WTC11 (cell line): ENCODE measurements around the gene RAB11FIP5. TPM values are rescaled to one million over a fixed set of nuclear protein-coding genes. Genes with fewer than 3 reads are reported as not detected.

Experiments
- ATAC-seq: fragments of 200-7000 bp; cut with Tn5 transposase; 2 replicates; pipeline ENCODE4 v1.10.0; 2021; ENCODE audit warnings: mild to moderate bottlenecking, moderate library complexity
- CTCF ChIA-PET: fragments of 300-600 bp; sonication (Branson Sonifier 250); formaldehyde crosslinking; loops from one replicate; lab custom pipeline; 2021; ENCODE audit warnings: antibody characterized with exemption; lab: Charles Lee
- POLR2A ChIA-PET: fragments of 350-600 bp; sonication (Branson Sonifier 250); formaldehyde crosslinking; loops from one replicate; lab custom pipeline; 2021; ENCODE audit warnings: antibody characterized with exemption; lab: Charles Lee
- DNase-seq: peaks from one replicate; pipeline ENCODE4 v3.0.0; 2021; ENCODE audit warnings: low spot score
- H3K27ac Mint-ChIP-seq: 2 replicates; pipeline ENCODE4 v1.8.0; 2021; ENCODE audit warnings: mixed read lengths
- H3K27me3 Mint-ChIP-seq: 2 replicates; pipeline ENCODE4 v1.8.0; 2021; ENCODE audit warnings: low read depth, mild to moderate bottlenecking, moderate library complexity, mixed read lengths
- H3K36me3 Mint-ChIP-seq: 2 replicates; pipeline ENCODE4 v1.8.0; 2021; ENCODE audit warnings: mixed read lengths
- H3K4me1 Mint-ChIP-seq: 2 replicates; pipeline ENCODE4 v1.8.0; 2022; ENCODE audit warnings: mixed read lengths
- H3K4me3 Mint-ChIP-seq: 2 replicates; pipeline ENCODE4 v1.8.0; 2021; ENCODE audit warnings: mild to moderate bottlenecking, moderate library complexity, mixed read lengths
- H3K9me3 Mint-ChIP-seq: 2 replicates; pipeline ENCODE4 v1.8.0; 2021; ENCODE audit warnings: mixed read lengths
- ARID4B ChIP-seq: sonication (generic); formaldehyde crosslinking; IDR thresholded peaks from 2 replicates; pipeline ENCODE4 v1.8.0; 2023; ENCODE audit warnings: missing genetic modification reagents, mild to moderate bottlenecking, borderline replicate concordance
- ATF2 ChIP-seq: sonication (generic); formaldehyde crosslinking; IDR thresholded peaks from 2 replicates; pipeline ENCODE4 v1.8.1; 2022; ENCODE audit warnings: low read depth, missing genetic modification reagents, borderline replicate concordance
- ATF6 ChIP-seq: sonication (generic); formaldehyde crosslinking; IDR thresholded peaks from 2 replicates; pipeline ENCODE4 v1.8.1; 2023; ENCODE audit warnings: mild to moderate bottlenecking, missing genetic modification reagents
- EMX1 ChIP-seq: fragments of 250-450 bp; sonication (Bioruptor Pico); IDR thresholded peaks from 2 replicates; pipeline ENCODE4 v1.8.0; 2021; ENCODE audit warnings: mild to moderate bottlenecking
- GABPB1 ChIP-seq: sonication (generic); formaldehyde crosslinking; IDR thresholded peaks from 2 replicates; pipeline ENCODE4 v1.8.1; 2023; ENCODE audit warnings: mild to moderate bottlenecking, missing genetic modification reagents
- IRF1 ChIP-seq: sonication (generic); formaldehyde crosslinking; IDR thresholded peaks from 2 replicates; pipeline ENCODE4 v1.8.0; 2023; ENCODE audit warnings: missing genetic modification reagents
- JAZF1 ChIP-seq: fragments of 250-450 bp; sonication (Bioruptor Pico); IDR thresholded peaks from 2 replicates; pipeline ENCODE4 v1.9.0; 2021; ENCODE audit warnings: moderate library complexity, mild to moderate bottlenecking, inconsistent platforms
- JUN ChIP-seq: sonication (generic); formaldehyde crosslinking; IDR thresholded peaks from 2 replicates; pipeline ENCODE4 v1.8.0; 2023; ENCODE audit warnings: mild to moderate bottlenecking, missing genetic modification reagents
- NR3C1 ChIP-seq: sonication (generic); formaldehyde crosslinking; conservative IDR thresholded peaks from 2 replicates; pipeline ENCODE4 v1.8.1; 2023; ENCODE audit warnings: low read depth, mild to moderate bottlenecking, missing genetic modification reagents
- ZNF219 ChIP-seq: sonication (generic); formaldehyde crosslinking; IDR thresholded peaks from 2 replicates; pipeline ENCODE4 v1.8.0; 2023; ENCODE audit warnings: missing genetic modification reagents, mild to moderate bottlenecking, borderline replicate concordance
- ZNF423 ChIP-seq: fragments of 250-450 bp; sonication (Bioruptor Pico); IDR thresholded peaks from 2 replicates; pipeline ENCODE4 v2.1.2; 2022; ENCODE audit warnings: mild to moderate bottlenecking, moderate library complexity
- ZNF671 ChIP-seq: fragments of 250-450 bp; sonication (Bioruptor Pico); IDR thresholded peaks from 2 replicates; pipeline ENCODE4 v1.8.0; 2021; ENCODE audit warnings: mild to moderate bottlenecking
- total RNA-seq: library from RNA; stranded (reverse); gene quantifications from 3 replicates; pipeline ENCODE4 v1.2.3, GENCODE V29; 2021
- TF ChIP-seq, protein P1 (sequence below): sonication (generic); formaldehyde crosslinking; IDR thresholded peaks from 2 replicates; pipeline ENCODE4 v1.8.1; 2023; ENCODE audit warnings: mild to moderate bottlenecking, missing genetic modification reagents, moderate library complexity
- TF ChIP-seq, protein P2 (sequence below): fragments of 200-600 bp; IDR thresholded peaks from 2 replicates; pipeline ENCODE4 v1.8.0; 2022; ENCODE audit warnings: antibody characterized with exemption
- TF ChIP-seq, protein P3 (sequence below): fragments of 250-450 bp; sonication (Bioruptor Pico); IDR thresholded peaks from 2 replicates; pipeline ENCODE4 v2.1.2; 2022; ENCODE audit warnings: mild to moderate bottlenecking, moderate library complexity

The RAB11FIP5 gene
- total RNA-seq, 1 experiment from 2014 or later, result 16.0 TPM

DNA sequence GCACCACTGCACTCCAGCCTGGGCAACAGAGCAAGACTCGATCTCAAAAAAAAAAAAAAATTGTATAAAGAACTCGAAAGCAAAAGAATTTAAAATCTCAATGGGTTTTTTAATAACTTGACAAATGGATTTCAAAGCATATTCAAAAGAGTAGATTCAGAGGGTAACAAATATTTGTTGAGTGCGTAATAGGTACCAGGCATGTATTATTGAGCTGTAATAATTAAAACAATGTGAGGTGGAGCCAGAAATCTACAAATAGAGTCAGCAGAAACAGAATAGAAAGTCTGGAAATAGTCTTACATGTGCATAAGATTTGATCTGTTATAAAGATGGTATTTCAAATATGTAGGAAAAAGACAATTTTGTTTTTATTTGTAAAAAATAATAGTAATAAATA, 19.1 kb upstream of the RAB11FIP5 start:
- POLR2A ChIA-PET, result no interaction called here
- CTCF ChIA-PET, result interaction anchor here (0.6 to 0.7 kb wide), 2 partner anchors 137 to 549 kb away, joined by 3 read pairs; no protein-coding TSS in a partner anchor
- Mint-ChIP-seq H3K27ac (no peak overlapping the region), H3K27me3 (peaks cover 8% of the 10 kb centered on the region), H3K4me3 (no peak overlapping the region), H3K4me1 (peaks cover 9% of the 10 kb centered on the region; the same call in 1 of the 2 replicates), H3K9me3 (peaks cover 3% of the 10 kb centered on the region; the same call in 1 of the 2 replicates), H3K36me3 (no peaks in the 10 kb centered on the region)
- no peak for ATAC-seq
- DNase-seq, result no peak
- TF ChIP-seq GABPB1 (CRISPR knock-in tag) (no peak), ZNF423 (CRISPR knock-in tag) (no peak), JAZF1 (CRISPR knock-in tag) (no peak), ATF2 (CRISPR knock-in tag) (no peak), JUN (CRISPR knock-in tag) (no peak)

DNA sequence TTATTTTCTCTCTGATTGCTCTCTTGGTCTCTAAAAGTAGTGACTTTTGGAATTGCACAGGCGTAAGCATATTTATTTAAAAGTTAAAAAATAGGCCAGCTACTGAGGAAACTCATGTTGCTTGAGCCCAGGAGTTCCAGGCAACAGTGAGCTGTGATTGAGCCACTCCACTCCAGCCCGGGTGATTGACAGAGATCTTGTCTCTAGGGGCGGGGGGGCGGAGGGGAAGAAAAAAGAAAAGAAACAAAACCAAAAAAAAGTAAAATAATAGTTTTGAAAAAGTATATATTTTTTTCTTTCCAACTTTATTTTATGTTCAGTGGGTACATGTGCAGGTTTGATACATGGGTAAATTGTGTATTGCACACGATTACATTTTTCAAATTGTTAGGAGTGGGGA, 18.0 kb upstream of the RAB11FIP5 start:
- no peak for ATAC-seq
- no peak overlapping the region for H3K4me3 Mint-ChIP-seq
- H3K27ac Mint-ChIP-seq, result no peak overlapping the region
- H3K36me3 Mint-ChIP-seq, result no peaks in the 10 kb centered on the region
- H3K27me3 Mint-ChIP-seq, result peaks cover 14% of the 10 kb centered on the region
- peaks cover 8% of the 10 kb centered on the region for H3K9me3 Mint-ChIP-seq
- no peak for DNase-seq
- peaks cover 9% of the 10 kb centered on the region; the same call in 1 of the 2 replicates for H3K4me1 Mint-ChIP-seq
- POLR2A ChIA-PET, result no interaction called here
- TF ChIP-seq ZNF219 (CRISPR knock-in tag), result no peak
- TF ChIP-seq EMX1, result no peak
- TF ChIP-seq, protein P1, sequence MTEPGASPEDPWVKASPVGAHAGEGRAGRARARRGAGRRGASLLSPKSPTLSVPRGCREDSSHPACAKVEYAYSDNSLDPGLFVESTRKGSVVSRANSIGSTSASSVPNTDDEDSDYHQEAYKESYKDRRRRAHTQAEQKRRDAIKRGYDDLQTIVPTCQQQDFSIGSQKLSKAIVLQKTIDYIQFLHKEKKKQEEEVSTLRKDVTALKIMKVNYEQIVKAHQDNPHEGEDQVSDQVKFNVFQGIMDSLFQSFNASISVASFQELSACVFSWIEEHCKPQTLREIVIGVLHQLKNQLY (CRISPR knock-in tag), result no peak
- TF ChIP-seq, protein P2, sequence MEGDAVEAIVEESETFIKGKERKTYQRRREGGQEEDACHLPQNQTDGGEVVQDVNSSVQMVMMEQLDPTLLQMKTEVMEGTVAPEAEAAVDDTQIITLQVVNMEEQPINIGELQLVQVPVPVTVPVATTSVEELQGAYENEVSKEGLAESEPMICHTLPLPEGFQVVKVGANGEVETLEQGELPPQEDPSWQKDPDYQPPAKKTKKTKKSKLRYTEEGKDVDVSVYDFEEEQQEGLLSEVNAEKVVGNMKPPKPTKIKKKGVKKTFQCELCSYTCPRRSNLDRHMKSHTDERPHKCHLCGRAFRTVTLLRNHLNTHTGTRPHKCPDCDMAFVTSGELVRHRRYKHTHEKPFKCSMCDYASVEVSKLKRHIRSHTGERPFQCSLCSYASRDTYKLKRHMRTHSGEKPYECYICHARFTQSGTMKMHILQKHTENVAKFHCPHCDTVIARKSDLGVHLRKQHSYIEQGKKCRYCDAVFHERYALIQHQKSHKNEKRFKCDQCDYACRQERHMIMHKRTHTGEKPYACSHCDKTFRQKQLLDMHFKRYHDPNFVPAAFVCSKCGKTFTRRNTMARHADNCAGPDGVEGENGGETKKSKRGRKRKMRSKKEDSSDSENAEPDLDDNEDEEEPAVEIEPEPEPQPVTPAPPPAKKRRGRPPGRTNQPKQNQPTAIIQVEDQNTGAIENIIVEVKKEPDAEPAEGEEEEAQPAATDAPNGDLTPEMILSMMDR, result no peak
- TF ChIP-seq ZNF671, result no peak
- CTCF ChIA-PET, result no interaction called here

DNA sequence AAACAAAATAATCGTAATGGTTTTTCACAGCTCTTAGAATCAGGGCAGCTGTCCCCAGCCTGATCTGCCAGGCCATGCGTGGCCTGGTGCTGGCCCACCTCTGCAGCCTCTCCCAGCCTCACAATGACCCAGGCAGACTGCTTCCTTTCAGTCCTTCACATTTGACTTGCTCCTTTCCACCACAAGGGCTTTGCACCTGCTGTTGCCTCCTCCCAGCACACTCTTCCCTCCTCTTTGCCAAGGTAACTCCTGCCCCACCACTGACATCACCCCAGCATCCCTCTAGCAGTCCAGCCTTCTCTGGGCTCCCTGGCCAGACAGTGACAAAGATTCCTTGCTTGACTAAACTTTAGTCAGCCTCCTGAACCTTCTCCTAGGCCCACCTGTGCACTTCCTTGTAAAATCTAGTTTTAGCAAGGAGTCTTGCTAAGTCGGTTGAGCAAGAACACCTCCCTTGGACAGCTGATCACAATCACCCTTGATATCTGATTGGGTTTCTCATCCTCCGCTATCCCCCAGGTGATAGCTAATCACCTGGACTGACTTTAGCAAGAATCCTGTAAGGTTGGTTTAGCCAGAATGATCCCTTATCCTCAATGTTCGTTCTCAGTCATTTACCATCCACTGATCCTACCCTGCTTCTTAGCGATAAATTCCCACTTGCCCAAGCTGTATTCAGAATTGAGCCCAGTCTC, 16.2 kb upstream of the RAB11FIP5 start:
- Mint-ChIP-seq H3K27ac (no peak overlapping the region), H3K36me3 (no peaks in the 10 kb centered on the region), H3K9me3 (peaks cover 13% of the 10 kb centered on the region), H3K27me3 (peaks cover 17% of the 10 kb centered on the region), H3K4me3 (no peak overlapping the region), H3K4me1 (peaks cover 3% of the 10 kb centered on the region; the same call in 1 of the 2 replicates)
- DNase-seq, result no peak
- peak; percentile 73 for ATAC-seq
- no peak for TF ChIP-seq ATF6 (CRISPR knock-in tag)
- ChIA-PET CTCF (interaction anchor here (1.5 to 1.6 kb wide), 2 partner anchors 48 to 266 kb away, joined by 3 to 8 read pairs; no protein-coding TSS in a partner anchor), POLR2A (no interaction called here)

DNA sequence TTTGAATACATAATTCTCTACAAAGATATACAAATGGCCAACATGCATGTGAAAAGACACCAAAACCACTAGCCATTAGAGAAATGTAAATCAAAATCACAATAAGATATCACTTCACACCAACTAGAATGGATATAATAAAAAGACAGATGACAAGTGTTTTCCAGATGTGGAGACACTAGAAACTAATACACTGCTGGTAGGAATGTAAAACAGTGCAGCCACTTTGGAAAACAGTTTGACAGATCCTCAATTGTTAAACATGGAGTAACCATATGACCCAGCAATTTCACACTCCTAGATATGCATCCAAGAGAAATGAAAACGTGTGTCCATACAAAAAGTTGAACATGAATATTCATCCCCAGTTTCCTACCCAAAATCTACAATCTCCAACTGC, 9.8 kb upstream of the RAB11FIP5 start:
- Mint-ChIP-seq H3K27me3 (peaks cover 13% of the 10 kb centered on the region), H3K36me3 (no peaks in the 10 kb centered on the region), H3K4me3 (no peak overlapping the region), H3K27ac (no peak overlapping the region), H3K9me3 (peaks cover 11% of the 10 kb centered on the region), H3K4me1 (0 out of 2 replicates have a peak, but pooled peaks cover 2% of the 10 kb centered on the region)
- ChIA-PET POLR2A (no interaction called here), CTCF (no interaction called here)
- ATAC-seq, result no peak
- DNase-seq, result no peak
- TF ChIP-seq IRF1 (CRISPR knock-in tag) (no peak), NR3C1 (CRISPR knock-in tag) (no peak), ARID4B (CRISPR knock-in tag) (no peak)
- TF ChIP-seq, protein P3, sequence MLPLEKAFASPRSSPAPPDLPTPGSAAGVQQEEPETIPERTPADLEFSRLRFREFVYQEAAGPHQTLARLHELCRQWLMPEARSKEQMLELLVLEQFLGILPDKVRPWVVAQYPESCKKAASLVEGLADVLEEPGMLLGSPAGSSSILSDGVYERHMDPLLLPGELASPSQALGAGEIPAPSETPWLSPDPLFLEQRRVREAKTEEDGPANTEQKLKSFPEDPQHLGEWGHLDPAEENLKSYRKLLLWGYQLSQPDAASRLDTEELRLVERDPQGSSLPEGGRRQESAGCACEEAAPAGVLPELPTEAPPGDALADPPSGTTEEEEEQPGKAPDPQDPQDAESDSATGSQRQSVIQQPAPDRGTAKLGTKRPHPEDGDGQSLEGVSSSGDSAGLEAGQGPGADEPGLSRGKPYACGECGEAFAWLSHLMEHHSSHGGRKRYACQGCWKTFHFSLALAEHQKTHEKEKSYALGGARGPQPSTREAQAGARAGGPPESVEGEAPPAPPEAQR (CRISPR knock-in tag), result no peak
